Activated CD4-positive, alpha-beta T cell treated with anti-CD3 and anti-CD28 coated beads, Interleukin-2, amount 50 U/mL, for 16 hours (primary cell): ENCODE data around the gene SLC51A.
"Not testable (repeated sequence)": the region's sequence is repeated elsewhere in the genome, so short reads cannot be mapped to it uniquely, and the experiment has no call there.

Source experiments
- DNase-seq: peaks from one replicate; pipeline ENCODE4 v3.0.0-alpha.2; 2020

Gene SLC51A

DNA sequence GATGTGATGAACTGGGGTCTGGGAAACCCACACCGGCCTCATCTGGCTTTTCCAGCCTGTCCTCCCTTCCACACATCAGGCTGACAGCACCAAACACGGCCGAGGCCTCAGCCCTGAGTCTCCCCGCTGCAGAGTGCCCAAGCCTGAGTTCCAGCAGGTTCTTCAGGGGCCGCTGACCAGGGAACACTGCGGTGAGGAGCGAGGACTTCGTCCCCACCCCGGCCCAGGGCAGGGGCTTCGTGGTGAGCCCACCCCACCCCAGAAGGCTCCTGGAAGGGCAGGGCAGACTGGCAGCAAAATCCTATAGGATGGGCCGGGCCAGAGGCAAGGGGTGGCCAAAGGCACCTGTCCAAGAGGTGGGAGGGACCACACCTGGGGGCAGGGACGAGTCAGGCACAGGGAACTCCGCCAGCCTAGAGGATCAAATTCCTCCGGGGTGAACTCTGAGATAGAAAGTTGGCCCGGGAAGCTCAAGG is at the start of gene SLC51A:
Gene SLC51A, plus strand, starts transcription at position 446 of the 476 bp plus-strand sequence. CDS start 179 bp downstream, outside the sequence.
- no peak for DNase-seq

DNA sequence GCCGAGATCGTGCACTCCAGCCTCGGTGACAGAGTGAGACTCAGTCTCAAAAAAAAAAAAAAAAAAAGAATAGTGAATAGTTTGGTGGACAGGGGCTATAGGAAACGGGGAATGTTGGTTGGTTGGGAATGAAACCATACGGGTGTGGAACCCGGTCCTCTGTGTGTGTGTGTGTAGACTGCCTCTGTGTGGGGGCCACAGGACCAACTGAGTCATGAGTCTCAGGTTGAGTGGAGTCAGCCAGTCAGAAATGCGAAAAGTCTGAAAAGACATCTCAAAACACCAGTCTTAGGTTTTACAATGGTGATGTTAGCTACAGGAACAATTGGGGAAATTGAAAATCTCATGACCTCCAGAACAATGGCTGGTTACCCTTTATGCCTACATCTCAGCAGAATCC is 49.6 kb upstream of the SLC51A start:
- peak; percentile 43 for DNase-seq

- DNase-seq = no peak
Measured at GRCh38 chr3:196168808-196169391, 47.4 kb upstream of the SLC51A start.

DNA sequence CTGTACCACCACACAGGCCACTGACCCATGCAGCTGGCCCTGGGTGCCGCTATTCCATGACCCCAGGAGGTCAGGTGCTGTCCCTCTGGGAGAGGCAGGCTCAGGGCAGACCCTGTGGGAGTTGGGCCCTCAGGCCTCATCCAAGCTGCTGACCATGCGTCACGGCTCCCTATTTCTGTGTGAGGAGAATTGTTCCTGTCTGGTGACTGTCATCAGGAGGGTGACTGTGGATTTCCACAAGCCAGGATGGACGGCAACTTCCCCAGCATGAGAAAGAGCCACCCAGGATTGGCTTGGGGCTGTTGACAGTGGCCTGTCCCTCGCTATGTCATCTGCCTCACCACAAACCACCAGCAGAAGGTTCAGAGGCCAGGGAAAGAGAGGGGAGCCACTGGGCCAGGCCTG is 46.5 kb upstream of the SLC51A start:
- DNase-seq = no peak

GRCh38 chr3:196170296-196170695 is 46.0 kb upstream of the SLC51A start:
- not testable (repeated sequence) for DNase-seq

DNA sequence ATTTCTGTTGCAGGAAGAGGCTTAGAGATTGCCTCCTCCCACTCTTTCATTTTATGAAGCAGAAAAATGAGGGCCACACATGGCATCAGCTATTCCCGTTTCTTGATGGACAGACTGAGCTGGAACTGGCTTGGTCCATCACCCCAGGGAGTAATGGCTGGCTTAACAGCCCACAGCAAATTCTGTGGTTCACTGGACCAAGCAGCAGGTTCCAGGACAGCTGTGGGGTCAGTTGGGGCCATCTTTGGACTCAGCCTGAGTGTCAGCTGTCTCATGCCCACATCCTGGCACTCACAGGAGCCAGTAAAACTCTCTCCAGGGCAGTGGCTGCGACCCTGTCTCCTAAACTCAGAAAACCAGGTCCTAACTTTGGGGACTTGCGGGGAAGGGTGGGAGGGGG is 41.7 kb upstream of the SLC51A start:
- no peak for DNase-seq

DNA sequence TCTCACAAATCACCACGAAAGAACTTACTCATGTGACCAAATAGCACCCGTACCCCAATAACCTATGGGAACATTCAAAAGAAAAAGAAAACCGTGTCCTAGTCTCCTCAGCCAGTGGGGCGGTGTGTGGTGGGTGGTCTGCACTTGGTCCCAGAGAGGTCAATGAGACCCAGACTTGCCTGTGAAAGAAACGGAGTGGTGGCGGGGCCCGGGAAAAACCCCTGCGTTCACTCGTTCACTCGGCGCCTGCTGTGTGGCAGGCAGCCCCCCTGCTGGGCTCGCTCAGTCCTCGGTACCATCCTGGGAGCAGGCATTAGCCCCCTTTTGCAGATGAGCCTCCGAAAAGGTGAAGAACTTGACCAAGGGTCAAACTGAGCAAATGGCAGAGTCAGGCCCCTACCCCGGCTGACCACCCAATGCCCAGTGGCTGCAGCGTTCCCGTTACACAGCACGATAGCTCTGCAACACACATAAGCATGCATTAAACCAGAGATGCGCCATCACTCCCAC is 41.2 kb upstream of the SLC51A start:
- no peak for DNase-seq

DNA sequence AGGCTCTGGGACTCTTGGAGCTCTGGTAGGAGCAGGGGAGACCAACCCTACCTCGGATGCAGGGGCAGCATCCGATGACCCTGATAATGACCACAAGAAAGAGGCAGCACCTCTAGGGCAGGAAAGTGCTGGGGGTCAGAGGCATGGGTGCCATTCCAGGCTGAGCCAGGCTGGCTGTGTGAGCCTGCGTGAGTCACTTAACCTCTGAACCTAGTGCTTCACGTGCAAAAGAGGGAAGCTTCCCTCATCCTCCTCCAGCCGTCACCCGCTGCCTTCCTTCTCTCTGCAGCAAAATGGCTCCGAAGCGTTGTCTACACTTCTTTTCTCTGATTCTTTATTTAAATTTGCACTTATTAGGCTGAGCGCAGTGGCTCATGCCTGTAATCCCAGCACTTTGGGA is 40.6 kb upstream of the SLC51A start:
- no peak for DNase-seq

- DNase-seq = no peak
Measured at GRCh38 chr3:196177567-196177966, 38.8 kb upstream of the SLC51A start.

- no peak for DNase-seq
Measured at GRCh38 chr3:196177967-196178366, 38.4 kb upstream of the SLC51A start.

DNA sequence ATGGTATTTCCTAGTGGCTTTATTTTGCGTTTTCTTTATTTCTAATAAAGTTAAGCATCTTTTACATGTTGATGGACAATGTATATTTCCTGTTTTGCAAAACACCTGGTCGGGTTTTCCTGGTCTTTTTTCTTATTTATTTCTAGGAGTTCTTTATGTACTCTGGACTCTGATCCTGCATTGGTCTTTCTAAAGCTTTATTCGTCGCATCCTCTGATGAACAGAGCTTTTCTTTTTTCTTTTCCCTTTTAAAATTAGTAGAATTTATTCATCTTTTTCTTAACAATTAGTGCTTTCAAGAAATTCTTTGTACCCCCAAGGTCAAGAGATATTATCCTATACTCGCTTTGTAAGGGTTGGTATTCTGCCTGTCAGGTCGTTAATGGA is 37.3 kb upstream of the SLC51A start:
- DNase-seq = no peak

DNA sequence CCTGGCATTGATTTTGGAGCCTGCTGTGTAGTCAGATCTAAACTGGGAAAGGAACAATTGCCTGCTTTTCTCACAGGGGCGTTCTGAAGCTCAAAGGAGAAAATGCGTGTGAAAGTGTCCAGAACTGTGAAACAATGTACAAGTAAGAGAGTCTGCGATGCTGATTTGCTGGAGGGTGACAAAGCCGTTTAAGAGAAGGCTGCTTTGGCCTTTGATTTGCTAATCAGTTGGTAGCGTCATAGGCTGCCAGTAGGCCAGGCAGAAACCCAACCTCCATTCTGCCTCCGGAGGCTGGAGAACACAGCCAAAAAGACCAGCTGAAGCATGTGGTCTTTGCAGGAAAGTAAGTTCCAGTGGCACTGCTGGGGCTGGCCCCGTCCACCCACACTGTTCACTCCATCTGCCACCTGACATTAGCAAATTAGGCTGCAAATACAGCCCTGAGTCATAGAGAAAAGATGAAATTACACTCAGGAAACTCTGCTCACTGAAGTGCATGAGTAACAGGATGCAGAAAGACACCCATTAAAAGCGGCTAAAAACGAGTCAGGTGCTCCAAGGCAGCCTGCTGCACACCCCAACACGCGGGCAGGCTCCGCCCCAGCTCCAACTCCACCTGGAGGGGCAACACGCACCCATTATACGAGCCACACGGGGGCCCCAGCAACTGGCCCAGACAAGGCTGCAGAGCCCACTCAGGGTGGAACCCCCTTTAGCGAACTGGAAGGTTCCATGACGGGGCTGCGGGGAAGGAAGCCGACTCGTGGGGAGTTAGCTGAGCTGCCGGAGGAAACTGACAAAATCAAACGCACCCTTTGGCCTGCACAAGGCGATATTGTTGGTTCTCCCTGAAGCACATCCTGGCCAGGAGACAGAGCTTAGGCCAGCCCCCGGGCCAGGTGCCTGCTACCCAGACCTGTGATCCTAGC is 36.7 kb upstream of the SLC51A start:
- DNase-seq = peak; percentile 97

- no peak for DNase-seq
Measured at GRCh38 chr3:196180346-196180745, 36.0 kb upstream of the SLC51A start.

- no peak for DNase-seq
Measured at GRCh38 chr3:196181127-196181546, 35.2 kb upstream of the SLC51A start.

- DNase-seq = not testable (repeated sequence)
Measured at GRCh38 chr3:196184169-196184432, 32.2 kb upstream of the SLC51A start.

DNA sequence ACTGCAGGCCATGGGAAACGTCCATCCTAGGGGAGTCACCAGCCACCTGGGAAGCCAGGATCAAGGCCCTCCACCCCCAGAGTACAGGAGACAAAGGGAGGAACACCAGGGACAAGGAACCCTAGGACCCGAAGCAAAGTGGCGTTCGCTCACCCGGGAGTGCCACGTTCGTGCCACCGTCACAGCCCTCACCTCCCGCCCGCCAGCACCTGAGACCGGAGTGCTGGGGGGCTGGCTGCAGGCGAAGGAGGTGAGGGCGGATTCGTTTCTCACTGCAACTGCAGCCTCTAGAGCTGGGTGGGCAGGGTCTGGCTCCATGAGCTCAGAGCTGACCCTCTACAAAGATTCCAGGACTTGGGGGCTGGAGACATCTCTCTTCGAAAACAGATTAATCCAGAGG is 31.5 kb upstream of the SLC51A start:
- DNase-seq = no peak

DNA sequence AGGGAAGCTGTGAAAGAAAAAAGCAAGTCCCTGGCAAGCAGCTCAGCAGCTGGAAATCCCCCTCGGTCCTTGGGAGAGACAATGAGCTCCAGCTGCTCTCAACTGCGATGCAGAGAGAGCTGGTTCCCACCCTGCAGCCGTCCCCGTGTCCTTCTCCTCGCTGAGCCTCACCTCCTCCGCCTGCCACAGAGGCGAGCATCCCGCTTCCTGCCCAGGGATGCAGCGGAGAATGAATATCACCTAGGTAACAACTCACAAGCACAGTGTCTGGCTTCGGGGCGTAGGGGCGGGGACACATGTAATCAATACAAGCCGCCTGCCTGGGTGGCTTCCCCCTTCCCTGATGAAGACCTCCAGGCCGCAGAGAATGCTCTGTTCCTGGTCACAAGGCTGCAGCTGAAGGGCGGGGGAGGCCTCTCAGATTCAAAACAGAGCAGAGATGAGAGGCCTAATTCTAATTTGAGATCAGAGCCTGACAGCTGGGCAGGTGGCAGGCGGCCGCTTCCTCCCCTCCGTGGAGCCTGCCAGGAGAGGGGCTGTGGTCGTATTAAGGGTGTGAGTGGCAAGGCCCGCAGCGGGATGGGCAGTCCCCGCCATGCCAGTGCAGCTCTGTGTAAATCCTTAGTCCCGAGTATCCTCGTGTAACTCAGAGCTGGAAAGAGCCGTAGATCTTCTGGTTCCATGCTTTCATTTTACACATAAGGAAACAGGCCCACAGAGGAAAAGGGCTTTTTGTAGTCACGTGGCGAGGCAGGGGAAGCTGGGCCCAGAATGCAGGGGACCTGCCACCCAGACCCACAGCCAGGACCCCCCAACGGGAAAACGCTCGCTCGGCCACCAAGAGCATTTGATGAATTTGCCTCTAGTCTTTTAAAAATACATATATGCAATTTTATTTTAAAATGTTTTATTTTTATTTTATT is 29.4 kb upstream of the SLC51A start:
- DNase-seq = no peak

DNA sequence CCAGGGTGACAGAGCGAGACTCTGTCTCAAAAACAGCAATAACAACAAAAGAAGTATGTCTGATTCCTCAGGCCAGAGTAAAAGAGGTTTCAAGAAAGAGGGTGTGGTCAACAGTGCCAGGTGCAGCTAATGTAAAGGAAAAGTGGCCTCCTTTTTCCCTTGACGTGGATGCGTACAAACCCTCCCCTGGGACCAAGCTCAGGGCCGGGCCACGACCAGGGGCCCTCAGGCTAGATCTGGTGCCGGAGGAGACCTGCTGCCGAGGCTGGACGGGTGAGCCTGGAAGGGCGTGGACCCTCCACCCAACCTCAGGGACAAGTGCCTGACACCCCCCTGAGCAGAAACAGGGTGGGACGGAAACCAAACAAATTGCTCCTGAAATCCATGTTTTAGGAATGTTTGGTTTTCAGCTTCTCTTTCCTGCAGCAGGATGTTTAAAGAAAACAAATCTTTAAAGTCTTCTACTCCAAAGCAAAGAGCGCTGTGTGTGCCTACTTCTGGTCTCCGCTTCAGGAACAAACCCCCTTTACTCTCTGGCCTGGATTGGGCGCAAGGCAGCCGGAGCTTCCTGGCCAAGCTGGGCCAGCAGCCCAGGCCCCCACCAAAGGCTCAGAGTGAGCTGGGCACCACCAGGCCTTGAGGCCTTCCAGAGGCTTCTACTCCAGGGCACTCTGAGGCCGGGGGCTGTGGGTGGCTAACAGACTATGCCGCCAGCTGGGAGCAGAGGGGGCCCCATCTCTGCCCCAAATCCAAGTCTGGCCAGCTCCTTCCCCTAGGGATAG is 26.6 kb upstream of the SLC51A start:
- no peak for DNase-seq

DNA sequence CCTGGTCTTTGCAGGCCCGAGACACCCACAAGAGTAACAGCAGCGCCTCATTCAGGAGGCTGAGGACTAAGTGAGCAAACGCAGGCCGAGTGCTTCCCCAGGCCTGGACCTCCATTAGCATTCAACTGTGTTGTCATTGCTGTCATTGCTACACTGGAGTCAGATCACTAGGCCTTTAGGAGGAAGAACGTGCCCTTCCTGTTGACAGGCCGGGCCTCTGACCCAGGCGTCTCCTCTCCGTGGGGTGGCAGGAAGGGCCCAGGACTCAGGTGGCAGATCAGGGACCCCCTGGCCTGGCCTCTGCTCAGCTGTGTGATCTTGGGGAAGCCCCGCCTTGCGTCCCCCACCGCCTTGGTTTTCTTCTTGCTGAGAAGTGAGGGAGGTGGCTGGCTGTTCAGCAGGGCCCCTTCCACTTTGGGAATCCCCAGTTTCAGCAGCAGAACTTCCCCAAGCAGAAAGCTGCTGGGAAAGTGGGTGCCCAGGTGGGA is 24.3 kb upstream of the SLC51A start:
- peak; percentile 68 for DNase-seq

DNA sequence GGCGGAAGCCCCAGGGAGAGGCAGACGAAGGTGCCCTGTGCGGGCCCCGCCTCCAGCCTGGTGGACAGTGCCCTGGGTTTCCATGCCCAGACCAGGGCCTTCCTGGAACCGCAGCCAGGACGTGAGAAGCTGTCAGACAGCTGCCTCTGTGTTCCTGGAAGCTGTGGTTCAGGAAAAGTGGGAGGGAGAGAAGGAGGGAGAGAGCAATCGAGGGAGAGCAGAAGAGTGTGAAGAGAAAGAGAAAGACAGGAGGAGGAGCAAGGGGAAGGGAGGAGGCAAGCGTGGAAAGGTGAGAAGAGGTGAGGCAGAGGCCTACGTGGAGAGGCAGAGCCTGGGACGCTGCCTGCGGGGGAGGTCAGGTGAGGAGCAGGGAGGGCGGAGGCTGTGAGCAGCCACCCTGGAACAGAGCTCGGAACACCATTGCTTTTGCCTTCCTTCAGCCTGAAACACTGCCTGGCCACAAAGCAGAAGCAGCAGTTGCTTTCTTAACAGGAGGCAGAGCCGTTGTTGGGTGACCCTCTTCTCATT is 23.7 kb upstream of the SLC51A start:
- DNase-seq = no peak

DNA sequence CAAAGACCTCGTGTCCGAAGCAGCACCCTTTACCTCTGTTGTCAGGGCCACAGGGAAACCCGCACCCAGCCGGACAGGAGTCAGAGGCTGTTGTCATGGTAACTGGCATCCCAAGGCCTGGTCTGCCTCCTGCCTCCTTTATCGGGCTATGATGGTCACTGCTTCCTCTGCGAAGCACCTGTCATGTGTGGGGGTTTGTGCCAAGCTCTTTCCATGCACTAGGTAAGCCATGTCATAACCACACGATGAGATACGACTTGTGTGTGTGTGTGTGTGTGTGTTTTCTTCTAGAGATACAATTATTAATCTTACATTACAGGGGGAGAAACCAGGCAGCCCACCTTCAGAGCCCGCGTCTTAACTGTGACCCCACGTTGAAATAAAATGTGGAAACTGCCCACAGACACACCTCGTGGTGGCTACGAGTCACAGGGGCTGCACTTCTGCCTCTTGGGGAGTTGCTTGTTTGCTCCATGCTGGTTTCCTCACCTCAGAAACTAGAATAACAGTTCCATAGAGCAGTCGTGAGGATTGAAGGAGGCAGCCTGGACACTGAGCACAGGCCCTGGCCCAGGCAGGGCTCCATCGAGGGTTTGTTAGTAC is 23.1 kb upstream of the SLC51A start:
- DNase-seq = no peak
